AG09309 (cell line): ENCODE measurements around the gene SH3TC1.

Source experiments
- DNase-seq: peaks from one replicate; pipeline ENCODE4 v3.0.0-alpha.2; 2010; ENCODE audit warnings: low read depth
- H3K4me3 ChIP-seq: 2 replicates; pipeline ENCODE4 v1.5.1; 2011; ENCODE audit warnings: mild to moderate bottlenecking, low read depth, low read length, moderate library complexity; ENCODE audit not compliant: control insufficient read depth
- TF ChIP-seq, protein P1 (sequence below): IDR thresholded peaks from 2 replicates; pipeline ENCODE4 v1.5.1; 2011; ENCODE audit warnings: mild to moderate bottlenecking, low read depth, low read length, inconsistent platforms; ENCODE audit not compliant: insufficient read depth, control insufficient read depth; ENCODE audit errors: missing control alignments

SH3TC1 gene

DNA sequence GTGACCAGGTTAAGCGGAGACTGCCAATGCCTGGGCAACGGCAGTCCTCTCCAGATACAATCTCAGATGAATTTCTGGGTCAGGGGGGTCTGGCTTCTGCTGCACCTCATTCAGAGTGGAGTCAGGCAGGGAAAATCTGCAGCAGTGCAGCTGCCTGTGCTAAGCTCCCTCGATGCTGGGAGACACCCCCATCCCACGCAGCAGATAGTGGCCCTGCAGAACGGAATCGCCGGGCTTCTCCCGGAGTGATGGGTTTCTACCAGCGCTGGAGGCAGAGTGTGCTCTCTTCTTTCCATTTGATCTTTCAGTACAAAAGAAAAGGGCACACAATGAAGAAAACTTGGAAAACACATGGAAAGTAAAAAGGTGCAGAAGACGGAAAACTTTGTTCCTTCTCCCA is 45.6 kb upstream of the SH3TC1 start:
- no peak overlapping the region for H3K4me3 ChIP-seq
- no peak for DNase-seq
- TF ChIP-seq, protein P1, sequence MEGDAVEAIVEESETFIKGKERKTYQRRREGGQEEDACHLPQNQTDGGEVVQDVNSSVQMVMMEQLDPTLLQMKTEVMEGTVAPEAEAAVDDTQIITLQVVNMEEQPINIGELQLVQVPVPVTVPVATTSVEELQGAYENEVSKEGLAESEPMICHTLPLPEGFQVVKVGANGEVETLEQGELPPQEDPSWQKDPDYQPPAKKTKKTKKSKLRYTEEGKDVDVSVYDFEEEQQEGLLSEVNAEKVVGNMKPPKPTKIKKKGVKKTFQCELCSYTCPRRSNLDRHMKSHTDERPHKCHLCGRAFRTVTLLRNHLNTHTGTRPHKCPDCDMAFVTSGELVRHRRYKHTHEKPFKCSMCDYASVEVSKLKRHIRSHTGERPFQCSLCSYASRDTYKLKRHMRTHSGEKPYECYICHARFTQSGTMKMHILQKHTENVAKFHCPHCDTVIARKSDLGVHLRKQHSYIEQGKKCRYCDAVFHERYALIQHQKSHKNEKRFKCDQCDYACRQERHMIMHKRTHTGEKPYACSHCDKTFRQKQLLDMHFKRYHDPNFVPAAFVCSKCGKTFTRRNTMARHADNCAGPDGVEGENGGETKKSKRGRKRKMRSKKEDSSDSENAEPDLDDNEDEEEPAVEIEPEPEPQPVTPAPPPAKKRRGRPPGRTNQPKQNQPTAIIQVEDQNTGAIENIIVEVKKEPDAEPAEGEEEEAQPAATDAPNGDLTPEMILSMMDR: no peak

DNA sequence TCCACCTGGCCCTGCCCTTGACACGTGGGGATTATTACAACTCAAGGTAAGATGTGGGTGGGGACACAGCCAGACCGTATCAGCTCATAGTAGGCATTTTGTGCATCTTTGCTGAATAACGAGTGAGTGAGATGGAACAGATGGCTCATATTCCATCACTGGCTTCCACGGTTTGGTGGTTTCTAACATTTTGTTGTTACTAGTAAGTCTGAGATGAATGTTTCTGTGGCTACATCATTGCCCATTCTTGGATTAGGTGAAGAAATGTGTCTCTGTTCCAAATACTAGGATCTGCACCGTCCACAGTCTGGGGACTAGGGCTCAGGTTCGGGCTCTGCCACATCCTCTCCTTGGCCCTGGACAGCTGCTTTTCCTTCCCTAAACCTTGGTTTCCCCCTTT is 44.0 kb upstream of the SH3TC1 start:
- peak; percentile 5 for DNase-seq
- TF ChIP-seq, protein P1: no peak
- no peak overlapping the region for H3K4me3 ChIP-seq

DNA sequence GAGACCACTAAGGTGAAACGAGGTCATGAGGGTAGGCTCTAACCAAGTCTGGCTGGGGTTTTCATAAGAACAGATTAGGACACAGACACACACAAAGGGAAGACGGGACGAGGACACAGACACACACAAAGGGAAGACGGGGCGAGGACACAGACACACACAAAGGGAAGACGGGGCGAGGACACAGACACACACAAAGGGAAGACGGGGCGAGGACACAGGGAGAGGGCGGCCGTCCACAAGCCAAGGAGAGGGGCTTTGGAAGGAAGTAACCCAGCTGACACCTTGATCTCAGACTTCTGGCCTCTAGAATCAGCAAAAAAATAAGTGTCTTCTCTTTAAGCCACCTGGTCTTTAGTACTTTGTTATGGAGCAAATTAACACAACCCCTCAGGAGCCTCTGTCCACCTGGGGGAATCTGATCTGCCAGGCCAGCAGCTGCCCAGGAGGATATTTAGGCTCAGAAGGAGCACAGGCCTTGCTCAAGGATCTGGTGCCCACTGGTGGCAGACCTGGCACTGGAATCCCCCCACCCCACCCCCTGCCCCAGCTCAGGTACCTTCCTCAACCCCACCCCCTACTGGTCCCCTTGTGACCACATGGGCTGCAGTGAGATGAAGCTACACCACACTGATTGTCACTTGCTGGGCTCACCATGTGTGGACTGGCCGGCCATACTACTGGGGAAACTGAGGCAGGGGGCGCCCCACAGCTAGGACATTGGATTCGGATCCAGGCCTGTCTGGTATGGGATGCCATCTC is 43.2 kb upstream of the SH3TC1 start:
- H3K4me3 ChIP-seq: no peak overlapping the region
- DNase-seq: no peak
- TF ChIP-seq, protein P1: no peak

DNA sequence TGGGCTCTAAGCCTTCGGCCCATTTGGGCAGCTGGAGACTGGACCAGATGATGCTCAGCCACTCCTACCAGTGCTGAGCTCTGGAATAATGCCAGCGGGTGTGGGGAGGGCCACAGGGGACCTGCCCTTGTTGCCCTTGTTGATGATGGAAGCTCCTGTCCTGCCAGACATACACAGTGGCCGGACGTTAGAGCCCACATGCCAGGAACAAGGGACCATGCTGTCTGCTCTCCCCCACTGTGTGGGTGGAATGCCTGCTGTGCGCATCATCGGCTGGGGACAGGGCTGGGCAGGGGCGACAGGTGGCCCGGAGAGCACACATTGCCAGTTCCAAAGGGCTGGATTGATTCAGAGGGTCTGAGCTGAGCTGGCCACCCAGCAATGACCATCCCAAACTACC is 42.5 kb upstream of the SH3TC1 start:
- H3K4me3 ChIP-seq: no peak overlapping the region
- no peak for DNase-seq
- TF ChIP-seq, protein P1: no peak

DNA sequence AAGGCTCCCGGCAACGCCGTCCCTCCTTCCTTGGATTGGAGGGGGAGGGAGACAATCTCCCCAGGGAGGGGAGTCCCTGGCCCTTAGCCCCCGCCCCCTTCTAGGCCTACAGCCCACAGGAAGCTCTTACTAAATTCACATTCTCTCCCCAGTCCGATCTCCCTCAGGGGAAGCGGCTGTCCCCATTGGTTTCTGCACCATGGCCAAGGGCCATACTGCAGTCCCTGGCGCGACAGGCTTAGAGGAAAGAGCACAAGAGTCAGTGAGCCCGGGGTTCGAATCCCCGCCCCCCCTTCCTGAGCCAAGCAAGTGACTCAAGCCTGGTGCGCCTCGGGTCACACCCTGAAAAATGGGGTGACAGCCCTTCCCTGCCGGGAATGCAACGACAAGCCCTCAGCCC is 41.6 kb upstream of the SH3TC1 start:
- TF ChIP-seq, protein P1: no peak
- H3K4me3 ChIP-seq: no peak overlapping the region
- no peak for DNase-seq

DNA sequence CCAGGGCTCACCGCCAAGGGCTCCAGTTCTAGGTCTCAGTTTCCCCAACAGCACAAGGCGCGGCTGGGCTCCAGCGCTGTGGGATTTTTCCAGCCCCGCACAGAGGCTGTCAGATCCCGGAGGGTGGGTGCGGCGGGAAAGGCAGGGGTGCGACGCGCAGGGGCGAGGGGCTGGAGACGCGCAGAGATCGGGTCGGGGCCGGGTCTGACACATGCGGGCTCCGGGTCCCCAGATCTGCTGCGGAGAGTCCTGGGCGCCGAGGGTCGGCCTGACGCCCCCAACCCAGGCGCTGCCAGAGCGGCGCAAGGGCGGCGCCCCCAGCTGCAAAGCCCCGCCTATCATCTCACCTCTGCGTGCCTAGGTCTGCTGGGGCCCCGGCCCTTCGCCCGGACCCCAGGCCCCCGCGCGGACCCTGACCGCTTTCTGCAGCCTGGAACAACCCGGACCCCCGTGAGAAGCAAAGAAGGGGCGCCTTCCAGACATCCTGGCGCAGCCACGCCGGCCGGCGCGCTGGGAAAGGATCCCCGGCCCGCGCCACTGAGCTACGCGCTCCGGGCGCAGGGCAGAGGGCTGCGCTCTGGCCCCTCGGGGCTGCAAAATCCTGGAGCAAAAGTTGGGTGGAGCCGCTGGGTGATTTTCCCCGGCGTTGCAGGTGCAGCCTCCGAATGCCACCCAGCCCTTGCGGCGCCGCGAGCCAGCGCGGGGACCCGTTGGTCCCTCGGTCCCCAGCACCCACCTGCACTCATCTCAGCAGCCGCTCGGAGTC is 41.0 kb upstream of the SH3TC1 start:
- peak overlapping the region; percentile 38 for H3K4me3 ChIP-seq
- TF ChIP-seq, protein P1: no peak
- DNase-seq: no peak
